Measurements from ENCODE around the gene PPP1R14B.

The PPP1R14B gene

GRCh38 chr11:64281957-64282770, 35.4 kb upstream of the PPP1R14B start:
- no peak for DNase-seq (ENCODE audit: low read depth)

DNA sequence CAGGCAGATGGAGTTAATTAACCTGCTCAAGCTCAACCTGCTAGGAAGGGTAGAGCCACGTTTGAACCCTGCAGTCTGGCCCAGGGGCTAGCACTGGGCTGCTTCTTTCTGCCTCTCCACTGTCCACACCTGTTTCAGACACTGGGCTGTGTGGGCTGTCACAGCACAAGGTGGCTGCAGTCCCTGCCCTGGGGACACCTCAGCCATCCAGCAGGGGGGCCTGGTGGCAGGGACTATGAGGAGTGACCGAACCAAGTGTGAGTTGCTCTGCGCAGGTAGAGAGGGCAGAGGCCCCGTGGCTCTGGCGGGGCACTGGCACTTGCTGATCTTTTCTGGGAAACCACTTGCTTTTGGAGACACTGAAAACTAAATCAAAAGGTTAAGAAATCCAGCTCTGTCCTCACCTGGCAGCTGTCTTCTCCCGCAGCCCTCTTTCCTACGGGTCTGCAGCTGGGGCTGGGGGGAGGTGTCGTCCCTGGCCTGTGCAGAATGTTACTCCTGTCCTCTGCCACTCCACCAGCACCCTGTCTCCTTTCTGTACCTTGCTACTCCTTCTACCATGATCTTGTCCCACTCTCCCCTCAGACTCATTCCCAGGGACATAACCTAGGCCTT, 31.9 kb upstream of the PPP1R14B start:
- DNase-seq (ENCODE audit: low read depth) = no peak

DNA sequence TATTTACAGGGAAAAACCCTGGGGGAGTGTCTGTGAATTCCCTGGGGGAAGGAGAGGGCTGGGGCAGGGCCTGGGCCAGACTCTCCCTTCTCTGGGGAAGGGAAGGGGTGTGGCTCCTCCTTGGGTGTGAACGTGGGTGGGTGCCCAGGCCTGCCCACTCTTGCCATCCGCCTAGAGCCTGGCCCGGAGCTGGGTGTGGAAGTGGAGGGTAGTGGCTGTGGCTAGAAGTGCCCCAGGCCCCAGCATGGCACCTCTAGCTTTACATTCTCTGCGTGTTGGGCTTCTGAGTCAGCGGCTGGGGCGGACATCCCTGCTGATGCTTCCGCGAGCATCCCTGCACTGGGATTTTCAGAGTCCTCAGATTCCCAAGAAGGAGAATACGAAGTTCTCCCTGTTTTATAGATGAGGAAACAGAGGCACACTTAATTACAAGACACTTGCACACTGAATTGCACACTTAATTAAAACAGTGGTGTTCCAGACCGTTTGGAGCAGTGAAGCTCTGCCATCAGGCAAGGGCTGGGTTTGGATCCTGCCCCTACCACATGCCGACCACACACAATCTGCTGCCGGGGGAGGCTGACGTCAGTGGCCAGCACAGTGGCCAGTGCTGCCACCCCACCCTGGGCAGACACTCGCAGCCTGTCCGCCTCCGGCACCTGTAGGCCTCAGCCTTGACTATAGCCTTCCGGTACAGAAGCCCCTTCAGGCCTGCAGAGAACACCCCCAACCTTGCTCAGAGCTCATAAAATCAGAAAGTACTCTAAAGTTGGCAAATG, 30.1 kb upstream of the PPP1R14B start:
- DNase-seq (ENCODE audit: low read depth) = peak; percentile 47

GRCh38 chr11:64275841-64276240, 29.1 kb upstream of the PPP1R14B start:
- DNase-seq (ENCODE audit: low read depth) = no peak

DNA sequence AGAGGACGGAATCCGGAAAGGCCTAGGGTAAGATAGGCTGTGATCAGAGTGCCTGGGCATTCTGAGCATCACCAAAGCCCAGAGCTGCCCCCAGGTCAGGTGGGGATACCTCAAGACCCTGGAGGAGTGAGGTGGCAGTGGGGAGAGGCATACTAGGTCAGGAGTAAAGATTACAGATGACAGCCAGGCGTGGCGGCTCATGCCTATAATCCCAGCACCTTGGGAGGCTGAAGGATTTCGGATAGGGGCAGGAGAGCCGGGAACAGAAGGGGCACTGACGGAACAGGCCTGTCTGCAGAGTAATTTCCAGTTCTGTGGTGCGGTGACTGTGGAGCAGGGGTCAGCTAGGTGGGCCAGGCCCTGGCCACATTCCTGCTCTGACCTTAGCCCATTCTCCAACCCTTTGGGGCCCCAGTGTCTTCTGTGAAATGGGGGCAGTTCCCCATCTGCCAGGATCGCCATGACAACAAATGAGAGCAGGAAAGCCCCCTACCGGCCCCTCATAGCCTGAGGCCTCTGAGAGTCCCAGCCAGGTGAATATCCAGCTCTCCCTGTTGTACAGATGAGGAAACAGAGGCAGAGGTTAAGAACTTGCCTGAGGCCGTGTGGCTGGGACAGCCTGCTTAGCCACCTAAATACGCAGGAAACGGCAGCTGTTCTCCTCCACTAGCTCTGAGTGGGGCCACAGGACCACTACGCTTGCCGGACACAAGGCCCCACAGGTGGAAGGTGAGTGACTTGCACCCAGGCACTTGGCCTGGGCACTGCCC, 28.5 kb upstream of the PPP1R14B start:
- no peak for DNase-seq (ENCODE audit: low read depth)

- DNase-seq (ENCODE audit: low read depth) = peak; percentile 100
Observed at GRCh38 chr11:64269540-64270220, 22.9 kb upstream of the PPP1R14B start.

DNA sequence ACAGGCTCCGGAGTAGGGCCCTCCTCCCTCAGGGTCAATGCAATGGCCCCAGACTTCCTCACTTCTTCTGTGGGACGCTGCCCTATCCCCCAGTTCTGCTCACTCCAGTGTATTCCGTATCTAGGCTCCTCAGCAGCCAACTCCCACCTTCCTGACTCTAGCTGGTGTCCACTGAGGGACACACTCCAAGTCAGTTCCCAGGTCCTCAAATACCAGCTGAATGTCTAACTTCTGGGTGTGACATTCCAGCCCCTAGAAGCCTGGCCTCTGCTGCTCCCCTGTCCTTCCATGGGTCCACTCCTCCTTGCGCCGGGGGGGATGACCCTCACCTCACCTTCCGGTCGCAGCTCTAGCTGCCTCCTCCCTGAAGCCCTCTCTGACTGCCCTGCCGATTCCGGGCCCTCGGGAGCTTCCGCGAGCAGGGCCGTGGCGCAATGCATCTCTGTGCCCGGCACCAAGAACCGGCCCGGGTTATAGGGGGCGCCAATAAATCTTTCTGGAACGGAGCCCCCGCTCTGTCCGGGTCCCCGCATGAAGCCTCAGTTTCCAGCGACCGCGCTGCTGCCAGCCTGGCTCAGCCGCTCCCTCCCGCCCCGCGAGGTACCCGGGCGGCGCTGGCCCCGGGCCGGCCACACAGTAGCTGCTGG, 22.3 kb upstream of the PPP1R14B start:
- DNase-seq (ENCODE audit: low read depth) = peak; percentile 54

DNA sequence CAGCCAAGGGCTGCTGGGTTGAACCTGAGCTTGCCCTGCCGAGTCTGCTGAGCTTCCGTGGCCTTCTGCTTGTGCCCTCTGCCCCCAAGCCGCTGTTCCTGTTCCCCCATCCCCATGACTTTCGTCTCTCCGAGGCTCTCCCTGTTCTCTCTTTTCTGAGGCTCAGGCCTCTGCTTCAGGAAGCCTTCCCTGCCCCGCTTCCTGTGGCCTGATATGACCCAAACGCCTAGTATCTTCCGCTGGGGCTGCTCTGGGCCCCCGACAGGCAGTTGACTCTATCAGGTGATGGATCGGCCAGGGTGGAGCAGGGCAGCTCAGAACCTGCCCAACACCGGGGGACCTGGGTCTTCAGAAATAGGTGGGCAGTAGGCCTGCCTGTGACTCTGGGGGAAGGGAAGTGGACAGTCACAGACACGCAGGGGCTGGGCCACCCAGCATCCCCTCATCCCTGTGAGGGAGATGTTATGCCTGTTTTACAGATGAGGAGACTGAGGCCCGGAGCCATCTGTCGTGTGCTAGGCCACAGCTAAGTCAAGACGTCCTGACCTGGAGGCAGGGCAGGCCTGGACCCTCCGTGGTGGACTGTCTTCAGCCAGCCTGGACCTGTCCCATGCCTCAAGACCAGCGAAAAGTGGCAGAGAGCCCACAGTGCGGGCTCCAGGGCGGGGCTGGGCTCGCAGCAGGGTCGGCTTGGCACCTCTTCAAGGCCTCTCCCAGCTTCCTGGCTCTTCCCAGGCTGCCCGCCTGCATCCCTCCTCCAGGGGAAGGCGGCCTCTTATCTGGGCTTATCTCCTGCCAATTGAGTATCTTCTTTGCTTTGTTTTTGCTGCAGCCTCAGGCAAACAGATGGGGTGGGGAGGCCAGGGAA, 21.5 kb upstream of the PPP1R14B start:
- peak; percentile 90 for DNase-seq (ENCODE audit: low read depth)

DNA sequence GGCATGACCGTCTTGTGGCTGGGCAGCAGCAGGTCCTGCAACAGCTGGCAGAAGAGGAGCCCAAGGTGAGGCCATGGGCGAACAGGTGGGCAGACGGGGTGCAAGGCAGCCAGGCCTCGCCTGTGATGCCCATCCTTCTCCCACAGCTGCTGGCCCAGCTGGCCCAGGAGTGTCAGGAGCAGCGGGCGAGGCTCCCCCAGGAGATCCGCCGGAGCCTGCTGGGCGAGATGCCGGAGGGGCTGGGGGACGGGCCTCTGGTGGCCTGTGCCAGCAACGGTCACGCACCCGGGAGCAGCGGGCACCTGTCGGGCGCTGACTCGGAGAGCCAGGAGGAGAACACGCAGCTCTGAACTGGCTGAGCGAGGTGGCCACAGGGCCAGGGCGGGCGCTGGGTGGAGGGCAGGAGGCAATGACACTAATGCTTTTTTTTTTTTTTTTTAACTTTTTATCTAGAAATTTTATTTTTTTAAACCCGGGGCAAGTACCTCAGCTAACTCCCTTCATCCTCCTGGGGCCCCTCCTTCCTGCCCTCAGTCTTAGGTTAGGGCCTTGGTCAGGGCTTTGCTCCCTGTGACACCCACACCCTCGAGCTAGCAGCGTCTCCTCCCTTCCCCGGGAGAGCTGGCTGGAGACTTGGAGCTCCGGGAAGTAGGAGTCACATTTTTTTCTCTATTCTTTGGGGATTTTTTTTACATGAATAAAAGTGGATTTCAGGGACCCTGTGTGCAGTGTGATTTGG, 20.6 kb upstream of the PPP1R14B start:
- DNase-seq (ENCODE audit: low read depth) = no peak

DNA sequence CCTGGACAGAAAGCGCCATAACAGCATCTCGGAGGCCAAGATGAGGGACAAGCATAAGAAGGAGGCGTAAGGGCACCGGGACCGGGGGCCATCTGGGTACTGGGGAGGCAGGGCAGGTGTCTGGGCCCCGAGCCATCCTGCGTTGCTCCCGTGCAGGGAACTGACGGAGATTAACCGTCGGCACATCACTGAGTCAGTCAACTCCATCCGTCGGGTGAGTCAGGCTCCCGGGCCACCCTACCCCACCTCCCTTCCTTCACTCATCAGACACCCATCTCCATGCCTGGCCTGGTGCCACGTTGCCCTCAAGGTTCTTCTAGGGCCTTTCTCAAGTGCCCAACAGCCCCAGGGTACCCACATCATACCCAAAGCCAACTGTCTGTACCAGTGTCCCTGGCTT, 19.6 kb upstream of the PPP1R14B start:
- DNase-seq (ENCODE audit: low read depth) = peak; percentile 48

- DNase-seq (ENCODE audit: low read depth) = no peak
Observed at GRCh38 chr11:64265176-64266160, 18.7 kb upstream of the PPP1R14B start.

DNA sequence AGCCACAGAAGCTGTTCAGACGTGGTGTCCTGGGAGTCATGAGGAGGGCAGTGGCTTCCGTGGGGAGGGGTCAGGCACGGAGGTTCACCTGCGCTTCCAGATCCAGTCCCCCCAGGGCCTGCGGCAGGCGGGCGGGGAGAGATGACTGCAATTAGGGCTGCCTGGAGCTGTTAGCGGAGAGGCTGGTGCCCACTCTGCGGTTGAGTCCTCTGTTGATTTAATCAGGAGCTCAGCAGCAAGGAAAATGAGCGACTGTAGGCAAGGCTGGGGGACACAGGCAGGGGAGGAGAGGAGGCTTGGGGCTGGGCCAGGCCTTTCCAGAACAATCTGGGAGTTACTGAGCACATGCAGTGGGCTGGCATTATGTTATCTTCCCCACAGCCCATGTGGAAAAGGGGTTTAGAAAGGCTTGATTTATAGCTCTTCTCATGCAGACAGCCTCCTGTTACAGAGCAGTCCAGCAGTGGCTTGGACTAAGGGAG, 17.7 kb upstream of the PPP1R14B start:
- DNase-seq (ENCODE audit: low read depth) = peak; percentile 70

GRCh38 chr11:64263947-64264317, 17.2 kb upstream of the PPP1R14B start:
- DNase-seq (ENCODE audit: low read depth) = no peak

GRCh38 chr11:64263021-64263946, 16.5 kb upstream of the PPP1R14B start:
- peak; percentile 81 for DNase-seq (ENCODE audit: low read depth)

DNA sequence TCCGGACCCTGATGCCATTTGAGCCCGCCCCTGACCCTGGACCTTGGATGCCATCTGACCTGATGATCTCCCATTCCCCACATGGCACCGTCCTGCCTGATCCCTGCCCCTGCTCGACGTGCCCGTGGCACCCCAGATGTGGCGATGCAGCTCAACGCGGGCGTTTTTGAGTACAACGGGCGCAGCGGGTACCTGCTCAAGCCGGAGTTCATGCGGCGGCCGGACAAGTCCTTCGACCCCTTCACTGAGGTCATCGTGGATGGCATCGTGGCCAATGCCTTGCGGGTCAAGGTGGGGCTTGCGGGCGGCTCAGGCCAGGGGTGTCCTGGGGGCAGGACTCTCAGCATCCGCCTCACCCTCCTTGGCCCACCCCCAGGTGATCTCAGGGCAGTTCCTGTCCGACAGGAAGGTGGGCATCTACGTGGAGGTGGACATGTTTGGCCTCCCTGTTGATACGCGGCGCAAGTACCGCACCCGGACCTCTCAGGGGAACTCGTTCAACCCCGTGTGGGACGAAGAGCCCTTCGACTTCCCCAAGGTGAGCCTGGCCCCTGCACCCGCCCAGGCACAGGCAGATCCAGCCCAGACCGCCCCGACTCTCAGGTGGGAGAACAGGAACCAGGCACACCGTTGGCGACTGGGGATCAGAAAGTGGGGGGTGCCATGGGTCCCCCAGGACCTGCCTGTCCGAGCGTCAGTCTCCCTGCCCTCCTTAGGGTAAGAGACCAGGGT, 15.7 kb upstream of the PPP1R14B start:
- DNase-seq (ENCODE audit: low read depth) = no peak

DNA sequence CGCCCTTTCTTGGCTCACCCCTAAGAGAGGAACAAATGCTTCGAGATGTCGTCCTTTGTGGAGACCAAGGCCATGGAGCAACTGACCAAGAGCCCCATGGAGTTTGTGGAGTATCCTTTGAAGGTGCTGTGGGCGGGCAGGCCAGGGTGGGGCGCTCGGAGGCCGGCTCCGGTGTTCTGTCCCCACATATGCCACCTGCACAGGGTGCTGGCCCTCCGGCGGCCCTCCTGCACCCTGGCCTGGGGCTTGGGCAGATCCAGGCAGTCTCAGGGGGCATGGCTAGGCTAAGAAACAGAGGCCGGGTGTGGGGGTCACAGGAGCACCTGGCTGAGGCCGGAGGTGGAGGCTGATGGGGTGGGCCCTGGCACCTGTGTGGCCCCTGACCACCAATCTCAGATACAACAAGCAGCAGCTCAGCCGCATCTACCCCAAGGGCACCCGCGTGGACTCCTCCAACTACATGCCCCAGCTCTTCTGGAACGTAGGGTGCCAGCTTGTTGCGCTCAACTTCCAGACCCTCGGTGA, 14.9 kb upstream of the PPP1R14B start:
- DNase-seq (ENCODE audit: low read depth) = no peak

Data from amniotic epithelial cell (primary cell).